Neural cell (in vitro differentiated cells): ENCODE measurements around the gene UCP2. TPM values are rescaled to one million over a fixed set of nuclear protein-coding genes. Genes with fewer than 3 reads are reported as not detected.

ENCODE experiments used
- H2AFZ ChIP-seq: fragments of 200-600, 300-800 bp; sonication (generic), shearing (Covaris generic); 2 replicates; pipeline ENCODE4 v1.6.0; 2014; ENCODE audit warnings: low read depth, mild to moderate bottlenecking, antibody characterized with exemption, low read length, moderate library complexity
- H3F3A ChIP-seq: fragments of 200-600 bp; shearing (Covaris generic); 2 replicates; pipeline ENCODE4 v1.6.1; 2016; ENCODE audit warnings: mild to moderate bottlenecking, moderate library complexity, mixed read lengths, antibody characterized with exemption, low read length; ENCODE audit not compliant: insufficient read depth, poor library complexity, severe bottlenecking
- H3K27ac ChIP-seq: fragments of 200-600, 300-800 bp; sonication (generic), shearing (Covaris generic); 2 replicates; pipeline ENCODE4 v1.5.1; 2014; ENCODE audit warnings: mild to moderate bottlenecking, low read length, moderate library complexity
- H3K27me3 ChIP-seq: fragments of 300-800, 200-600 bp; sonication (generic), shearing (Covaris generic); 2 replicates; pipeline ENCODE4 v1.6.0; 2014; ENCODE audit warnings: mild to moderate bottlenecking, low read depth, low read length, moderate library complexity; ENCODE audit not compliant: insufficient read depth
- H3K36me3 ChIP-seq: fragments of 300-800, 200-600 bp; sonication (generic), shearing (Covaris generic); 2 replicates; pipeline ENCODE4 v1.5.1; 2014; ENCODE audit warnings: mild to moderate bottlenecking, antibody characterized with exemption, low read length, moderate library complexity; ENCODE audit not compliant: insufficient read depth
- H3K4me2 ChIP-seq: fragments of 300-800, 200-600 bp; sonication (generic), shearing (Covaris generic); 2 replicates; pipeline ENCODE4 v1.6.0; 2014; ENCODE audit warnings: mild to moderate bottlenecking, low read length
- H3K4me3 ChIP-seq: fragments of 300-800, 200-600 bp; sonication (generic), shearing (Covaris generic); 2 replicates; pipeline ENCODE4 v1.5.1; 2014; ENCODE audit warnings: mild to moderate bottlenecking, low read length, moderate library complexity
- H3K79me2 ChIP-seq: fragments of 200-600 bp; shearing (Covaris generic); replicated peaks from 2 replicates; pipeline ENCODE4 v1.6.0; 2014; ENCODE audit warnings: mild to moderate bottlenecking, low read length, moderate library complexity; ENCODE audit not compliant: insufficient read depth
- H3K9ac ChIP-seq: fragments of 300-800, 200-600 bp; sonication (generic), shearing (Covaris generic); 2 replicates; pipeline ENCODE4 v1.6.1; 2016; ENCODE audit warnings: mild to moderate bottlenecking, low read length, mixed read lengths
- H3K9me2 ChIP-seq: fragments of 200-600 bp; shearing (Covaris generic); 2 replicates; pipeline ENCODE4 v1.6.1; 2016; ENCODE audit warnings: mild to moderate bottlenecking, low read length, mixed read lengths; ENCODE audit not compliant: insufficient read depth
- H3K9me3 ChIP-seq: fragments of 200-600, 300-800 bp; sonication (generic), shearing (Covaris generic); 2 replicates; pipeline ENCODE4 v1.6.1; 2016; ENCODE audit warnings: mild to moderate bottlenecking, mixed run types, low read length, moderate library complexity, mixed read lengths
- H4K20me1 ChIP-seq: fragments of 200-600 bp; shearing (Covaris generic); 2 replicates; pipeline ENCODE4 v1.6.1; 2016; ENCODE audit warnings: mild to moderate bottlenecking, mixed run types; ENCODE audit not compliant: insufficient read depth
- CTCF ChIP-seq: fragments of 450-650 bp; IDR thresholded peaks from 2 replicates; pipeline ENCODE4 v1.5.1; 2014; ENCODE audit warnings: antibody characterized with exemption, mild to moderate bottlenecking, moderate library complexity; ENCODE audit not compliant: poor library complexity, severe bottlenecking
- EP300 ChIP-seq: fragments of 450-650 bp; conservative IDR thresholded peaks from 2 replicates; pipeline ENCODE4 v1.6.1; 2014; ENCODE audit warnings: antibody characterized with exemption, mild to moderate bottlenecking, moderate library complexity; ENCODE audit not compliant: poor library complexity, severe bottlenecking
- EZH2 ChIP-seq: fragments of 200-600, 300-800 bp; shearing (Covaris generic), sonication (generic); IDR thresholded peaks from 2 replicates; pipeline ENCODE4 v1.6.1; 2014; ENCODE audit warnings: antibody characterized with exemption, low read length, borderline replicate concordance, mild to moderate bottlenecking; ENCODE audit not compliant: insufficient read depth, poor library complexity, severe bottlenecking
- MXI1 ChIP-seq: fragments of 450-650 bp; conservative IDR thresholded peaks from 2 replicates; pipeline ENCODE4 v1.6.1; 2014; ENCODE audit warnings: antibody characterized with exemption, mild to moderate bottlenecking; ENCODE audit not compliant: poor library complexity, severe bottlenecking
- POLR2AphosphoS5 ChIP-seq: IDR thresholded peaks from 2 replicates; pipeline ENCODE4 v1.6.1; 2012
- RAD21 ChIP-seq: fragments of 450-650 bp; conservative IDR thresholded peaks from 2 replicates; pipeline ENCODE4 v1.6.1; 2014; ENCODE audit warnings: antibody characterized with exemption, mild to moderate bottlenecking, moderate library complexity
- REST ChIP-seq: IDR thresholded peaks from 2 replicates; pipeline ENCODE4 v1.6.1; 2012; ENCODE audit warnings: borderline replicate concordance
- SMC3 ChIP-seq: fragments of 450-650 bp; conservative IDR thresholded peaks from 2 replicates; pipeline ENCODE4 v1.6.1; 2014; ENCODE audit warnings: antibody characterized with exemption, mild to moderate bottlenecking, moderate library complexity; ENCODE audit not compliant: poor library complexity
- TAF1 ChIP-seq: IDR thresholded peaks from 2 replicates; pipeline ENCODE4 v1.6.1; 2012; ENCODE audit warnings: low read depth
- polyA plus RNA-seq: library from polyadenylated mRNA; depleted of rRNA; stranded (reverse); fragments of >200 nt; gene quantifications from 2 replicates; pipeline ENCODE4 v1.2.3, GENCODE V29; 2014

The UCP2 gene
- polyA plus RNA-seq, 1 donor from 2014 or later = not detected

- no peaks in the 10 kb centered on the region for H4K20me1 ChIP-seq
- H3K36me3 ChIP-seq = no peaks in the 10 kb centered on the region
- no peak overlapping the region for H3K27ac ChIP-seq
- H3F3A ChIP-seq = no peaks in the 10 kb centered on the region
- no peaks in the 10 kb centered on the region for H3K9me2 ChIP-seq
- H3K4me2 ChIP-seq = no peak overlapping the region
- no peaks in the 10 kb centered on the region for H3K79me2 ChIP-seq
- H3K9me3 ChIP-seq = no peaks in the 10 kb centered on the region
- no peaks in the 10 kb centered on the region for H3K27me3 ChIP-seq
- no peak for TF ChIP-seq MXI1
- H3K9ac ChIP-seq = no peak overlapping the region
- H2AFZ ChIP-seq = no peak overlapping the region
- H3K4me3 ChIP-seq = no peak overlapping the region
These were observed 28.0 kb upstream of the UCP2 start for GRCh38 chr11:74010306-74011300.

GRCh38 chr11:74009675-74010305, 27.1 kb upstream of the UCP2 start:
- TF ChIP-seq MXI1 (no peak), TAF1 (no peak), REST (no peak), CTCF (no peak), EP300 (no peak), EZH2 (no peak), RAD21 (no peak), POLR2AphosphoS5 (no peak), SMC3 (no peak)
- no peaks in the 10 kb centered on the region for H3K9me2 ChIP-seq
- no peaks in the 10 kb centered on the region for H3K9me3 ChIP-seq
- H3K36me3 ChIP-seq = no peaks in the 10 kb centered on the region
- H3K9ac ChIP-seq = no peak overlapping the region
- no peaks in the 10 kb centered on the region for H3K27me3 ChIP-seq
- no peak overlapping the region for H3K4me3 ChIP-seq
- no peaks in the 10 kb centered on the region for H3K79me2 ChIP-seq
- H3K4me2 ChIP-seq = no peak overlapping the region
- H3F3A ChIP-seq = no peaks in the 10 kb centered on the region
- H4K20me1 ChIP-seq = no peaks in the 10 kb centered on the region
- H2AFZ ChIP-seq = no peak overlapping the region
- no peak overlapping the region for H3K27ac ChIP-seq
